Uterus (tissue), 2 donors: ENCODE measurements around the gene MSRB2.

Experiments used
- CTCF ChIP-seq, 4 experiments: fragments of 200-600 bp in 2 of 4; fragments of 450-650 bp in 2 of 4; sonication (generic) in 2 of 4; IDR thresholded peaks; one replicate each; pipeline ENCODE4 v1.5.1; 2016 to 2019; ENCODE audit warnings: antibody characterized with exemption in 4 of 4, mild to moderate bottlenecking in 2 of 4, moderate library complexity in 1 of 4
- POLR2A ChIP-seq, 2 donors: fragments of 450-650 bp; IDR thresholded peaks; one replicate each; pipeline ENCODE4 v1.6.1; 2016; ENCODE audit warnings: antibody characterized with exemption in 2 of 2, mild to moderate bottlenecking in 1 of 2, moderate library complexity in 1 of 2

GRCh38 chr10:23099079-23099478, 3.7 kb downstream of the MSRB2 start:
- TF ChIP-seq POLR2A (IDR thresholded peaks at IDR 0.05), result no peak
- no peak for TF ChIP-seq CTCF (IDR thresholded peaks at IDR 0.05)
